A673 (cell line): ENCODE measurements around the gene GPR21. TPM values are rescaled to one million over a fixed set of nuclear protein-coding genes. Genes with fewer than 3 reads are reported as not detected.

ENCODE experiments used
- BruUV-seq: library from RNA; stranded (reverse); fragments of 400-500 nt; replicated peaks from 2 replicates; lab custom pipeline; 2021; lab: Mats Ljungman, UMichigan
- CTCF ChIA-PET: fragments of 300-600 bp; sonication (Branson Sonifier 250); formaldehyde crosslinking; loops from one replicate; lab custom pipeline; 2022; ENCODE audit warnings: antibody characterized with exemption; lab: Charles Lee
- POLR2A ChIA-PET: fragments of 300-600 bp; sonication (Branson Sonifier 250); formaldehyde crosslinking; loops from one replicate; lab custom pipeline; 2022; ENCODE audit warnings: antibody characterized with exemption; ENCODE audit not compliant: low non-redundant PET; lab: Charles Lee
- DNase-seq: peaks from one replicate; pipeline ENCODE4 v3.0.0-alpha.2; 2015; ENCODE audit warnings: low spot score
- H3K27ac ChIP-seq: fragments of 200-600 bp; sonication (generic); 2 replicates; pipeline ENCODE4 v1.5.1; 2016; ENCODE audit warnings: mixed run types, low read depth, mild to moderate bottlenecking, mixed read lengths, antibody characterized with exemption, low read length; ENCODE audit not compliant: poor library complexity, severe bottlenecking
- H3K27me3 ChIP-seq: fragments of 200-600 bp; sonication (generic); replicated peaks from 2 replicates; pipeline ENCODE4 v1.6.1; 2017; ENCODE audit warnings: mixed run types, low read depth, mild to moderate bottlenecking, mixed read lengths, antibody characterized with exemption, low read length; ENCODE audit not compliant: insufficient read depth, poor library complexity
- H3K36me3 ChIP-seq: fragments of 200-600 bp; sonication (generic); 2 replicates; pipeline ENCODE4 v1.6.1; 2016; ENCODE audit warnings: mixed run types, mild to moderate bottlenecking, mixed read lengths, antibody characterized with exemption, low read length; ENCODE audit not compliant: insufficient read depth, poor library complexity, severe bottlenecking
- H3K4me1 ChIP-seq: fragments of 200-600 bp; sonication (generic); 2 replicates; pipeline ENCODE4 v1.6.1; 2017; ENCODE audit warnings: mixed run types, mild to moderate bottlenecking, mixed read lengths, antibody characterized with exemption, low read length; ENCODE audit not compliant: insufficient read depth, poor library complexity, severe bottlenecking
- H3K4me3 ChIP-seq: fragments of 200-600 bp; sonication (generic); 2 replicates; pipeline ENCODE4 v1.5.1; 2016; ENCODE audit warnings: low read depth, mixed run types, mild to moderate bottlenecking, mixed read lengths, low read length; ENCODE audit not compliant: poor library complexity, severe bottlenecking
- H3K9me3 ChIP-seq: fragments of 200-600 bp; sonication (generic); 2 replicates; pipeline ENCODE4 v1.6.1; 2016; ENCODE audit warnings: mixed run types, low read depth, mild to moderate bottlenecking, mixed read lengths, antibody characterized with exemption, low read length; ENCODE audit not compliant: poor library complexity, severe bottlenecking
- EZH2 ChIP-seq: fragments of 200-600 bp; sonication (generic); IDR thresholded peaks from 2 replicates; pipeline ENCODE4 v1.6.1; 2017; ENCODE audit warnings: borderline replicate concordance, low read depth, mild to moderate bottlenecking, mixed read lengths, antibody characterized with exemption, low read length; ENCODE audit not compliant: poor library complexity, severe bottlenecking
- intact Hi-C: fragments of 100-400 bp; cut with micrococcal nuclease; formaldehyde crosslinking; loops from one replicate; pipeline ENCODE4 v1.10.0; 2022; ENCODE audit not compliant: unreplicated experiment
- total RNA-seq: library from RNA; stranded (reverse); gene quantifications from 2 replicates; pipeline ENCODE4 v1.2.3, GENCODE V29; 2021
- TF ChIP-seq, protein P1 (sequence below): fragments of 300-800, 200-600 bp; sonication (generic); conservative IDR thresholded peaks from 2 replicates; pipeline ENCODE4 v1.5.1; 2017; ENCODE audit warnings: low read depth, mild to moderate bottlenecking, antibody characterized with exemption, low read length, moderate library complexity, mixed read lengths

Gene GPR21
- total RNA-seq, 1 experiment from 2014 or later, result not detected

DNA sequence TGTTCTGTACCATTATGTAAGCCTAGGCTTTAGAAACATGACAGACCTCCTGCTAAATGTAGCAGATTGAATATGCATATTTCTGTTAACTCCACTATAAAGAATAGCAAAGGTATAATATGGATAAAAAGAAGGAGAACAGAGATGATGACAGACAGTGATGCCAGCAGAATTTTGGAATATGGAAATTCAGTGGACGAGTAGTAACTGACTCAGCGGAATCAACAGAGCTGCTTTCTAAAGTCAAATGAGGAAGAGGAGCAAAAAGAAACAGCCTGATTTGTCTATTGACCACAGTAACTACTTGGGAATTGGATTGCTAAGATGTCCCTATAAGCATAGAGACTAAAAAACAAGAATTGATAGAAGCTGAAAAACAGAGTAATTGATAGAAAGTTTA is 8.0 kb downstream of the GPR21 start:
- POLR2A ChIA-PET, result no interaction called here
- TF ChIP-seq EZH2, result no peak
- TF ChIP-seq, protein P1, sequence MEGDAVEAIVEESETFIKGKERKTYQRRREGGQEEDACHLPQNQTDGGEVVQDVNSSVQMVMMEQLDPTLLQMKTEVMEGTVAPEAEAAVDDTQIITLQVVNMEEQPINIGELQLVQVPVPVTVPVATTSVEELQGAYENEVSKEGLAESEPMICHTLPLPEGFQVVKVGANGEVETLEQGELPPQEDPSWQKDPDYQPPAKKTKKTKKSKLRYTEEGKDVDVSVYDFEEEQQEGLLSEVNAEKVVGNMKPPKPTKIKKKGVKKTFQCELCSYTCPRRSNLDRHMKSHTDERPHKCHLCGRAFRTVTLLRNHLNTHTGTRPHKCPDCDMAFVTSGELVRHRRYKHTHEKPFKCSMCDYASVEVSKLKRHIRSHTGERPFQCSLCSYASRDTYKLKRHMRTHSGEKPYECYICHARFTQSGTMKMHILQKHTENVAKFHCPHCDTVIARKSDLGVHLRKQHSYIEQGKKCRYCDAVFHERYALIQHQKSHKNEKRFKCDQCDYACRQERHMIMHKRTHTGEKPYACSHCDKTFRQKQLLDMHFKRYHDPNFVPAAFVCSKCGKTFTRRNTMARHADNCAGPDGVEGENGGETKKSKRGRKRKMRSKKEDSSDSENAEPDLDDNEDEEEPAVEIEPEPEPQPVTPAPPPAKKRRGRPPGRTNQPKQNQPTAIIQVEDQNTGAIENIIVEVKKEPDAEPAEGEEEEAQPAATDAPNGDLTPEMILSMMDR, result no peak
- intact Hi-C loops, result no loop called here
- no peak overlapping the region for H3K27ac ChIP-seq
- H3K4me3 ChIP-seq, result no peak overlapping the region
- no peak for DNase-seq
- BruUV-seq, result no TSS peak
- peaks cover 14% of the 10 kb centered on the region for H3K36me3 ChIP-seq
- peaks cover 6% of the 10 kb centered on the region for H3K9me3 ChIP-seq
- H3K27me3 ChIP-seq, result no peaks in the 10 kb centered on the region
- peaks cover 25% of the 10 kb centered on the region for H3K4me1 ChIP-seq
- CTCF ChIA-PET, result no interaction called here

DNA sequence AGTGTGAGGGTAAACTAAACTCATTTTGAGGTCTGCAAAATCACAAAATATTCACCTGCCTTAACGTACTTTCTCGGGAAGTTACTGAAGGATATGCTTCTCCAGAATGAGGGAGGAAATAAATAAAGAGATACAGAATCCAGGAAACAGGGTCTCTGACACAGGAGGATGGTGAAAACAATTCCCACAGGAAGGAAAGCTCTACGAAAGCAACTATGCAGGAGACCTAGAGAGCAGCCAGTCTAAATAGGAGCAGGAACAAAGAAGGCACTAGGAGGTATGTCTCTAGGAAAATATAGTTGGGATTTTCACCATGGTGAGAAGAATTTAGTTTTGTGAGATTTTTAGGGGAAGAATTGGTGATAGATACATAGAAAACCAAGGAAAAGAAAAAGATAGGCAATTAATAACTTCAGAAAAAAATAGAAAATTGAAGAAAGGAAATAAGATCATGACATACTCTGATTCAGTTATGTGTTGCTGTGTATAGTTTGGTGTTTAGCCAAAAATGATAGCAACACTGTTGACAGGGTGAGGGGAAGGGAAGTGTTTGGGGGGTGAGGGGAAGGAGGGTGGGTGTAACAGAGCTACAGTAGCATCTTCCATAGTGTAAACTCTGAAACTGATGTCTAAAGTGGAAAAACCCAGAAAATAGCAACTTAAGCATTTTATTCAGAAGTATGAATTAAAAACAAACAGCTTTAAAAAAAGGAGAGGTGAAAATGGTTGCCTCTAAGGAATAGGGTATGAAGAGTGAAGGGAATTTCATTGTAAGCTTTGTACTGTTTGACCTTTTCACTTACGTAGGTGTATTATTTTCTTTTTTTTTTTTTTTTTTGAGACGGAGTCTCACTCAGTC is 9.8 kb downstream of the GPR21 start:
- peaks cover 14% of the 10 kb centered on the region for H3K36me3 ChIP-seq
- peaks cover 6% of the 10 kb centered on the region for H3K9me3 ChIP-seq
- intact Hi-C loops, result no loop called here
- ChIA-PET POLR2A (no interaction called here), CTCF (interaction anchor here (0.6 kb wide), 1 partner anchor 102 kb away, joined by 3 read pairs; the partner anchor contains the start of gene RABGAP1)
- no peak overlapping the region for H3K4me3 ChIP-seq
- no peak for TF ChIP-seq EZH2
- TF ChIP-seq, protein P1, result no peak
- H3K27ac ChIP-seq, result no peak overlapping the region
- DNase-seq, result no peak
- BruUV-seq, result no TSS peak
- H3K4me1 ChIP-seq, result peaks cover 36% of the 10 kb centered on the region
- no peaks in the 10 kb centered on the region for H3K27me3 ChIP-seq

DNA sequence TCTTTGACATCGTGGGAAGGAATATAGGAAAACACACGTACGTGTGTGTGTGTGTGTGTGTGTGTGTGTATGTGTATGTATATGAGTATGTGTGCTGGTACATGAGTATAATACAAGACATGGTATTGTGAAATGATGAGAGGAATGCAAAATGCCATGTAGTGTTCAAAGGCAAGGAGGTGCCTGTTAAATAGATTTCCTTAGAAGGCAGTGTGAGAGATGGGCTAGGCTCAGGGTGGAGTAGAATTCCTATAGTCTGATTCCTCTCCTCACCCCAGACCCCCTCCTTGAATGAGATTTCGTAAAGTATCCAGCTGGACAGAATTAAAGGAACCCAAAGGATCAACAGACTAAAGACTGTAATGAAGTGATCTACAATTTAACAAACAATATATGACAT is 11.1 kb downstream of the GPR21 start:
- ChIA-PET POLR2A (no interaction called here), CTCF (no interaction called here)
- Histone ChIP-seq H3K4me3 (no peak overlapping the region), H3K36me3 (peaks cover 14% of the 10 kb centered on the region), H3K27me3 (no peaks in the 10 kb centered on the region), H3K9me3 (peaks cover 6% of the 10 kb centered on the region), H3K27ac (no peak overlapping the region), H3K4me1 (peaks cover 46% of the 10 kb centered on the region)
- TF ChIP-seq, protein P1, result no peak
- no peak for TF ChIP-seq EZH2
- no TSS peak for BruUV-seq
- intact Hi-C loops, result no loop called here
- DNase-seq, result no peak
